GM19452 (cell line): ENCODE results near the gene ZCCHC14.

Source experiments
- ATAC-seq: cut with Tn5 transposase; IDR thresholded peaks from one replicate; pipeline ENCODE4 v1.9.1; 2021; ENCODE audit not compliant: unreplicated experiment

The ZCCHC14 gene

DNA sequence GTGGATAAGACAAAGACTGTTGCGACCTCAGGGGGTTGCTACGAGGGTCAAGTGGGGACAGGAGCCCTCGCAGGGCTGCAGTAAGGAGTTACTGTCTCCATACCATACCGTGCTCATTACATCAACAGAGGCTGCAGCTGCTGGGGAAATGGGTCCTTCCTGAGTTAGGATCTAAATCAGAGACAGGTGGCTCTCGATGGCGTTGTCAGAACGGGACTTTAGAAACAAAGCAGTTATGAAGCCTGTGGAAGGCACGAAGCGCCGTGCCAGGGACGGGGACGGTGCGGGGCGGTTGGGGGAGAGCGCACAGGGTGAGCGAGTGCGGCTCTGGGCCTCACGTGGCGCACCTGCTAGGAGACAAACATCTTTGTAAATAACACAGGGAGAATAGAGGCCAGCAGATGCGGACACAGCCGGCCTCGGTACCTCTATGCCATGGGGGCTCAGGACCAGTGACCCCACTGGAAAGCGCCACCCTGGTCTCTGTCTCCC is 34.4 kb downstream of the ZCCHC14 start:
- no peak for ATAC-seq

DNA sequence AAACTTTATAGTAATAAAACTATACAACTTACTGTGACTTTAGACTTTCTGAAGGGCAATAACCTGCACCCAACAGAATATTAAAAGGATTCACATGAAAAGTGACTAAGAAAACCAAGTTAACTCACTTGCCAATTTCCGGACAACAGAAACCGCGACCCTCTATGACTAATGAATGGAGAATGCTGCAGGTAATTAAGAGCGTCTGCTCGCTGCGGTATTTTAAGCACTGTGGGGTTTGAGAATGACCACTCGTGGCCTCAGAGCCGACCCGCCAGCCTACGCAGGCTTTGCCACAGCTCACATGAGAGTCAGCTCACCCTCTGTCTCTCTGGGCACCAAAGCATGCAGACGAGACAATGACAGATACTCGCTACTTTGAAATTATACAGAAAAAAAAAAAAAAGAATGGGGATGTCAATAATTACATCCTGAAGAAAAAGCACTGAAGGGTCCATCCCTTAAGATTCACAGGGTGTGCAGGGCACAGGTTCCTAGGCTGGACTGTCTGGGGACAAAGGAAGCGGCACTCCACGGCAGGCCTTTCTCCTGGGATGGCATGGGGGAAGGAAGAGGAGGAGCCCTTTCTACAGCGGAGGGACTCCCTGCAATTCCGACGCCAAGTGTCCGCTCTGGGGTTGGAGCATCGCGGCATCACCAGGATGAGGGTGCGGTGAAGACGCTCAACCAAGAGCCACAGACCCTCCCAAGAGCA is 35.0 kb downstream of the ZCCHC14 start:
- no peak for ATAC-seq

DNA sequence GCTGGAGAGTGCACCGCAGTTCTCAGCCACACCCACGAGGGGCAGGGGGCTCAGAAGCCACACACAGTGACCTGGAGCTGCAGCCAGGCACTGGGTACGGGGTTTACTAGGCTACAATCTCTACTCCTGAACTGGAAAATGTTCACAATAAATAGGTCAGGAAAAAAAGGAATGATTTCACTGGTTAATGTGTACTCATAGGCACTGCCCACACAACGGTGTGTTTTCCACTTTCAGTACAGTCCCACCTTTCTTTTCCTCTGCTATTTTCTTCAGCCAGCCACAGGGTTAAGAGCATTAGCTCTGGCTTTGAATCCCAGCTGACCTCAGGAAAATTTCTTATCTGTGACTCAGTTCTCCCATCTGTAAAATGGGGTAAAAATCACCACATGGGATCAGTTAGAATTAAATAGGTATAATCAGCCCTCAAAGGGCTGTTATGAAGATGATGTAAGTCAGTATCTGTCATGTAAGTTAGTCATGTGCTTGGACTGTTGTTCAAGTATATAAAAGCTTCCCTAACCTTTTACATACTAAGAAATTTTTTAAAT is 35.7 kb downstream of the ZCCHC14 start:
- ATAC-seq, result no peak

DNA sequence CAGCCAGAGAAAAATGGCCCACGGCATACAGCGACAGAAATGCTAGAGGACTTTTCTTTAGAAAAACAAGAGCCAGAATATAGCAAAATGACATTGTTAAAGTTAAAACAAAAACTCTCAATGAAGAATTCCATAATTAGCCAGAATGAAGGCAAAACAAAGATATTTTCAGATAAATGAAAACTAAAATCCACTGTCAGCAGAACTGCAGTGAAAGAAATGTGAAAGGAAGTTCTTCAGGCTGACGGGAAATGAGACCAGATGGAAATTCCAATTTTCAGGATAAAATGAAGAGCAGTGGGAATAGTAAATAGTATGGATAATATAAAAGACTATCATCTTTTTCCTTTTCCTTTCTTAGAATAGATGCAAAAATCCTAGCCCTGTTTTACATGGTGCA is 38.4 kb downstream of the ZCCHC14 start:
- ATAC-seq, result no peak

DNA sequence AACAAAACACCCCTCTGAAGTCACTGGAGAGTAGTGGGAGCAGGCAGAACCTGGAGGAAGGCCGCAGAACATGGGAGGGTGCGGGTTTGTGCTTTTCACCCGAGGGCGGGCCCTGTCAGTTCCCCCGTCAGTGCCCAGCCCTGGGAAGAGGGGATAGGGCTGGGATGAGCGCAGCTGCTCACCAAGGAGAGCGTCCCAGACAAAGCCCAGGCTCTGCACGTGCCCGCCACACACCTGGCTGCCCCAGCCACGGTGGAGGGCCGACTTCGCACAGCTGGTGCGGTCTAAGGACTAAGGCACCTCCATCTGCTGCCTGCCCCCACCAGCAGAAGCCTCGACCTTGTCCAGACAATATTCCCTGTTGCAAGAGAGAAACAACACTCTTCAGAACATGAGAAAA is 39.5 kb downstream of the ZCCHC14 start:
- ATAC-seq, result no peak

DNA sequence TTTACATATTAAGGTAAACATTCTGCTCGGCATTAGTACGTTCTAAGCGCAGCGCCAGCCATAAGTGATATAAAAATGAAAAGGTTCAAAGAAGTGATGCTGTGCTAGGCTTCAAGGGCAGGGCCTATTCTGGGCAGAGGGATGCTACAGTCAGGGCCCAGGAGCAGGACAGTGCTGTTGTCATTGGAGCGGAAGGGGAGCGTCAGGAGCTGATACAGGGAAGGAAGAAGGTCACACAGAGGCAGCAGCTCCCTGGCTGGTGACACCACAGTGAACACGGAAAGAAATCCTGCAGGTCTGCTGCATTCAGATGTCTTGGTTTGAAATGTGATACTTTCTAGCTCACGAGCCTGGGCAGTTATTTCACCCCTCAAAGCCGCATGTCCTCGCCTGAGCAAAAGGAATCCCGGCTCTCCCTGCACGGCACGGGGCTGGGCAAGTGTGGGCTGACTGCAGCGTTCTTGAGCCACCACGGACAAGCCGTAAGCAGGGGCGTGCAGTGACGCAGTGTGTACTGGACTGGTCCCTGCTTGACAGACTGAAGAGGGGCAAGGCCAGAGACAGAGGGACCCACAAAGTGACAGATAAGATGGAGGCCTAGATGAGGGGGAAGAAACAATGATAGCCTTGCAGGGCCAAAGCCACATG is 41.1 kb downstream of the ZCCHC14 start:
- ATAC-seq, result no peak

DNA sequence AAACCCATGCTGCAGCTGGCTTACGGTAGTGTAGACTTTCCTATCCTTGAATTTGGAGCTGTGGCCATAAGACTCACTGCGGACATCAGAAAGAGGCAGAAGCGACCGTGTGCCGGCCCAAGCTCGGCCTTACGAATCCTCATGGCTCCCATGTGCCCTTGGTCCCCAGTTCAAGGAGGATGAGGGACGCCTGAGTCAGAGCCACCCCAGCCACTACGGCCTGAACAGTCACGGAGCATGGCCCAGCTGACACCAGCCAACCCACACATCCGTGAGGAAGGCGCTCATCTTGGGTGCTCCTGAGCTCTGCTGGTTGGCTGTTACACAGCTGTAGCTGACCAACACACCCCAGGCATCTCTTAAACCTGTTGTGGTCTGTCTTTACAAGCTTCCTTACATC is 44.0 kb downstream of the ZCCHC14 start:
- no peak for ATAC-seq

DNA sequence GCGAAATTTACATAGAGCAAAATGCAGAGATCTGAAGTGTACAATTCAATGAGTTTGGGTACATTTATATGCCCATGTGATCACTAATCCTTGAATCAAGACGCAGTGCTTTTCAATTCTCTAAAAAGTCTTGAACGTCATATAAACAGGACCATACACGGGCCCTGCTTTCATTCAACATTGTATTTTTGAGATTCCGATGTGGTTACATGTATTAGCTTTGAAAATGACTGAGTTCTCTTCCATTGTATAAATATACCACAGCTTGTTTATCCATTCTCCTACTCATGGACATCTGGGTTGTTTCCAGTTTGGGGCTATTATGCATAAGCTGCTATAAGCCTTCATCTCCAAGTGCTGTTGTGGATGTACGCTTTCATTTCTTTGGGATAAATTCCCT is 45.5 kb downstream of the ZCCHC14 start:
- ATAC-seq, result no peak

DNA sequence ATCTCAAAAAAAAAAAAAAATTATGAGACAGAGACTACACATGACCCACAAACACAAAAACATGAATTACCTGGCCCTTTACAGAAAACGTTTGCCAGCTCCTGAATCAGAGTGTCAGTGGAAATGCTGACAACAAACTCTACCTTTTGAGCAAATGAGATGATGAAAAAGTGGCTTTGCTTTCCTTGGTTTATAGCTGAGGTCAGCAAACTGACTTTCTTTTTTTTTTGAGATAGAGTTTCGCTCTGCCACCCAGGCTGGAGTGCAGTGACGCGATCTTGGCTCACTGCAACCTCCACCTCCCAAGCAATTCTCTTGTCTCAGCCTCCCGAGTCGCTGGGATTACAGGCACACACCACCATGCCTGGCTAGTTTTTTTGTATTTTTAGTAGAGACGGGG is 46.3 kb downstream of the ZCCHC14 start:
- ATAC-seq, result no peak

DNA sequence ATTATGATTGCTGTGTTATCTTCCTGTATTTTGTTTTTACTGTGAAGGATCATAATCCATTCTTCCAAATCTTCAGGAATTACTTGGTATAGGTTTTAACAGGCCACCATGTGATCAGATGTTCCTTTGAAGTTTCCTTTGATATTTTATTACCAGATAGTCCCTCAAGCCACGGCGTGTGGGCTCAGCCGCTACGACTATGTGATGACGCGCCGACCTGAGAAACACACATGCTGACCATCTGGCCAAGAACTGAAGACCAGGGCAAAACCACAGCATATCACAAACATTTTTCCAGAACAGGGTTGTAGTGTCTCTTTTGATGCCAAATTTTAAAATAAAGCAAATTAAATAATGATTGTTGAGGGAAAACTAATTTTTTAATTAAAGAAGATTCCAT is 47.3 kb downstream of the ZCCHC14 start:
- ATAC-seq, result no peak

DNA sequence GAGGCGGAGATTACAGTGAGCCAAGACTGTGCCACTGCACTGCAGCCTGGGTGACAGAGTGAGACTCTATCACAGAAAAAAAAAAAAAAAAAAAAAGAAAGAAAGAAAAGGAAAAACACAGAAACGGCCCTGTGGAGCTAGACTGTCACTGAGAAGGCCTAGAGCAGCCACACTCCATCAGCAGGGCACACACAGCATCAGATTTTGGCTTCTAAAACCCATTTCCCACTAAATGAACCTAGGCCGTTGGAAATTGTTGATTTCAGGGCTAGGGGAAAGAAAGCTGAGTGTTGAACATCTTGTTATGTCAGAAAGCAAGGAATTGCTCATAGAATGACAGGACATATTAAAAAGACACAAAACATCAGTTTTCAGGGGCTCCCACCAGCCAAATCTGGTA is 48.9 kb downstream of the ZCCHC14 start:
- no peak for ATAC-seq

DNA sequence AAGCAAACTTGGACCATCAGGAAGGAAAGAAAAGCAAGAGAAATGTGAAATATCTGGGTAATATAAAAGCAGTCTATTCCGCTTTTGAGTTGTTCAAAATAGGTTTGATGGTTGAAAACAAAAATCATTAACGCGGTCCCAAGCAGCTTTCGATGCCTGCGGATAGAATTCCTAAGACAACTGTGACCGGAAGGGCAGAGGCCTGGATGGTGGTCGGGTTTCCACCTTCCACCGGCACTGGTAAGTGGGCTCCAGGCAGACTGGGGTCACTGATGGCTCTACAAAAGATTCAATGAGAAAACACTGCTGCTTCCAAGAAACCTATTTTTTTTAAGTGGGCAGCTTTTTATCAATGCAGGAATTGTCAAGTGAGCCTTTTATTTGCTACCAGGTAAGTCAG is 49.8 kb downstream of the ZCCHC14 start:
- ATAC-seq, result no peak

DNA sequence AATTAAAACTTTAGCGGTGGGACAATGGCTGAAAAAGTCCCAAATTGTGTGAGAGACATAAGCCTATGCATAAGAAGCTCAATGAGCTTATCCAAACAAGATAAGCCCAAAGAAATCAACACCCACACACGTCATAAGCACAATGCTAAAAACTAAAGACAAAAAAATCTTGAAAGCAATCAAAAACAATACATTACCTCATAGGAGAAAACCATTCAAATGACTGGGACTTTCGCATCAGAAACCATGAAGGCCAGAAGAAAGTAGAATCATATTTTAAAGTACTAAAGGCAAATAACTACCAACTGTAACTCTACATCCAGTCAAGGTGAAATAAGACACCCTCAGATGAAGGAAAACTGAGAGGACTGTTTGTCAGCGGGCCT is 50.2 kb downstream of the ZCCHC14 start:
- no peak for ATAC-seq

DNA sequence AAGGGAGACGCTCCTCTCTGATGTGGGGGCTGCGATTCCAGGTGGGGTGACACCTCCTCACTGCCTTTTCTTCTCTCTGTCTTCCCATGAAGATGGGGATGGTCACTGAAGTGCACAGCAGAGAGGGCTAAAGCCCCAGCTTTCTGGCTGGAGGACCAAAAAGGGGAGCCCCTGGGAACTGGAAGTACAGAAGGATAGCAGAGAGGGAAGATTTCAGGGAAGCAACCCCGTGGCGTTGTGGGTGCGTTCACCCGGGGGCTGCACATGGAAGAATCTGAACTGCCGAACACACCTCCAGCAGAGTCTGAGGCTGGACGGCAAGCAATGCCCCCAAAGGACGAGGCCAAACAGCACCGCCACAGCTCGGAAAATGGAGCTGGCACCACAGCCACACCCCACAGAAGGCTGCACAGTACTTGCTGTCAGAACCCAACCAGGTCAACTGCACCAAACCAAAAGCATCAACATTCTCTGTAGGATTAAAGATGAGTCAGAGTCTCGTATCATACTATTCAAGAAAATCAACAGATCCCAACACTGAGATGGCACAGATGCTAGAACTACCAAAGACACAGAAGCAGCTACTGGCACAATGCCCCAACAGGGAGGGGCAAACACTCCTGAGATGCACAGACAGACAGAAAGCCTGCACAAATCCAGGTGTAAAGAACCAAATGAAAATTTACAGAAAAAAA is 50.8 kb downstream of the ZCCHC14 start:
- ATAC-seq, result no peak

DNA sequence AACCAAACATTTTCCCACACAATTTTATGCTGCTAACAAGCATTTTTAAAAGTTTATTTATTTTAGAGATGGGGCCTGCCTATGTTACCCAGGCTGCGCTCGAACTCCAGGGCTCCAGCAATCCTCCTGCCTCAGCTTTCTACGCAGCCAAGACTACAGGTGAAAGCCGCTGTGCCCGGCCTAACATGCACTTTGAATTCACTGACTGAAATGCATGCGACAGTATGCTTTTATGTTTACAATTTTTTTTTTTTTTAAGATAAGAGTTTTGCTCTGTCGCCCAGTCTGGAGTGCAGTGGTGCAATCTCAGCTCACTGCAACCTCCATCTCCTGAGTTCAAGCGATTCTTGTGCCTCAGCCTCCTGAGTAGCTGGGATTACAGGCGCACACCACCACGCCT is 52.9 kb downstream of the ZCCHC14 start:
- ATAC-seq, result no peak

DNA sequence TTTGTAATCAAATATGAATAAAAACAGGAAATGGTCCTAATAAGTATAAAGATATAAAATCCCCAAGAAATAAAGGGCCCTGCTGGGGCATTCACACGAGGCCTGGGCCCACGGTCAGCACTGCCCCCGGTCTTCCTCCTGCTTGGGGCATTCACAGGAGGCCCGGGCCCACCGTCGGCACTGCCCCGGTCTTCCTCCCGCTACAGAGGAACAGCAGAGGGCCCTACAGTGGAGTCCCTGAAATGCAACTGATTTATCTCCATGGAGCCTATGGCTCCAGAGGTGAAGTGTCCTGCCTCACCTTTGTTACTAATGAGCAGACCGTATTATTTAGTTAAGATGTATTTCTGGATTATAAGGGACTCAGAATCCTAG is 54.2 kb downstream of the ZCCHC14 start:
- ATAC-seq, result no peak

DNA sequence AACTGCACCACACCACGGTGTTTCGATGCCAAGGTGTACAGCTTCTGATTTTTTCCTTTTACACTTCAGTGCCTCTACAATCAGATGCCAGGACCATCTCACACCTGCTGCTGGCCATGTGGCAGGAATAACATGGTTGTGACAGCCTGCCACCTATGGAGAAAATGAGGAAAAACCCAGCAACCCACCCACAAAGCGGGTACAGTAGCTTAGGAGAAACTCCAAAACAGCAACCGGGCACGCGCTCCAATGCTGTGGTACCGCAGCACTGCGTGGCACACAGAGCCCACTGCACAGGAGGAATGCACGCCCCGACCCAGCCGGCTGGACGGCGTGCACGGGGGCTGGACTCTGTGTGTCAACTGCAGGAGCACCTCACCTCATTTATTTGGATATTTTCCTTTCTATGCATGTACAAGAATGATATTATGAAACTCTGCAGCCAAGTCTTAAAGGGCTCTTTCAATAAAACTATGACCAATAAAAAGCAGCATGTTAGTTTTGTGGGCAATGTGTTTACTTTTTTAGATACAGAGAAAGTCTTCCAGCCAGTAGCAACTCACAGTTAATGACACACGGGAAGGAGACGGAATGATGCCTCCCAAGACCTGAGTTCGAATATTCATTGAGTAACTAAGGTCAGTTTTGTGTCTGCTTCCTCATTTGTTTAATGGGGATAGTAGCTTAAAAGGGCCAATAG is 54.8 kb downstream of the ZCCHC14 start:
- ATAC-seq, result no peak

DNA sequence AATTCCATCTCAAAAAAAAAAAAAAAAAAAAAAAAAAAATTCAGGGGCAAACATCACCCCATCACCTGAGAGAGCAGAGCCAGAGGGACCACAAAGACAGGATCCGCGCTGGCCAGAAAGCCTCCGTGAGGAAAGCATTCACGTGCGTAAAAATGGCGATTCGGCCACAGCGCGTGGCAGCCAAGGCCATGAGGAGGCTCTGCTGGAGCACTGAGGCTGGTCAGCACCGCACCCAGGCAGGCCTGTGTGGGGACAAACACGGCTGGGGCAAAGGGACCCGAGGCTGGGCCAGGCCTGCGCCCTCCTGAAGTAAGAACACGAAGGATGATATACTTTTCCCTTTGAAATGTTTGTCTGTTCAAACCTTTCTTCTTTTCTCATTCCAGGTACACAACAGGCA is 55.5 kb downstream of the ZCCHC14 start:
- no peak for ATAC-seq

DNA sequence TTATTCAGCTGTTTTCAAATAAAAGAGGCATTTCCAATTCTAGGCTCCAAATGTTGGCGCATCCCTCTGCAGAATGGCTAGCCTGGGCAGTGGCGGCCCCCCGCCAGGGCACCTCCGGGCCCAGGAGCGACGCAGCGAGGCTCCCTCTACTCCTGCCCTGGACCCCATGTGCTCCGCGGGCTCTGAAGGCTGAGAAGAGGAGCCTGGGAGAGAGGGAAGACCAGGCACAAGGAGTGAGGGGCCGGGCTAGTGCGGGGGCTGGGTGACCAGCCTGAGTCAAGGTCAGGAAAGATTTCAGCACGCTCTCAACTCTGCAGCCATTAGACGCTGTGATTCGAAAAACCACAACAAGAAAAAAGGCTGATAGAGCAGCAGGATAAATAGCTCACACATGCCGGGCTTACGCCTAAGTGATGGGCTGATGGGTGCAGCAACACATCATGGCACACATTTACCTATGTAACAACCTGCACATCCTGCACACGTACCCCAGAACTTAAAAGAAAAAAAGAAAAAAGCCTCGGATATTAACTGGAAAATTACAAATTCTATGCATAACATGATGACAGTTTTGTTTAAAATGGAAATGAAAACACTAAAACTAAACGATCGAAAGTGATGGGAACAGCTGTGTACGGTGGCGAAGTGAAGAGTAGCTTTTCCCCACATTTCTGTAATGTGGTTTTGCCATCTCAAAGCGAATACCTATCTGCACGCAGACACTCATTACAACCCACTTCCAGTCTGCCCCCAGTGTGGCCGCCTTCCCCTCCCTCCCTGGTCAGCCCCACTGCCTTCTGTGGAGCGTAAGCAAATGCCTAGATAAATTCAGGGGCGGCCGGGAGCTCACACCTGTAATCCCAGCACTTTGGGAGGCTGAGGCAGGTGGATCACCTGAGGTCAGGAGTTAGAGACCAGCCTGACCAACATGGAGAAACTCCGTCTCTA is 56.3 kb downstream of the ZCCHC14 start:
- ATAC-seq, result no peak
